ENCODE data around the gene LRP3.
"Not testable (repeated sequence)": the region's sequence is repeated elsewhere in the genome, so short reads cannot be mapped to it uniquely, and the experiment has no call there.

LRP3 gene

DNA sequence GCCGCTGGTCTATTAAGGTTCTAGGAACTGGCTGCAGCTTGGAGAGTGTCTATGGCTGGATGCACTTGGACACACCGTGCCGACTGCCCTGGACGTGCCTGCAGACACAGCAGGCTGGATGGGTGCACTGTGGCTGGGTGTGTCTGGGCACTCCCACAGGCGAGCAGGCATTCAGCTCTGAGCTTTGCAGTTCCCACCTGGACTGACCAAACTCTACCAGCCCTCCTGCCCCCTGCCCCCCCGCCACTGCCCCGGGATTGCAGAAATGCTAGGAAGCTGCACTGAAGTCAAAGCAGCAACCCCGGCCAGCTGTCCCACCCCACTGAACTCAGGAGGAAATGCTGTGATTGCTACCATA lies 7.0 kb upstream of the LRP3 start:
- no peak overlapping the region for H3K4me3 ChIP-seq (ENCODE audit: low read depth, low read length)
- no peaks in the 10 kb centered on the region for H3K27me3 ChIP-seq (ENCODE audit: control insufficient read depth, insufficient read depth, low read length)
- H3K4me2 ChIP-seq (ENCODE audit: low read length) = peak overlapping the region; percentile 42
- TF ChIP-seq, protein P1, sequence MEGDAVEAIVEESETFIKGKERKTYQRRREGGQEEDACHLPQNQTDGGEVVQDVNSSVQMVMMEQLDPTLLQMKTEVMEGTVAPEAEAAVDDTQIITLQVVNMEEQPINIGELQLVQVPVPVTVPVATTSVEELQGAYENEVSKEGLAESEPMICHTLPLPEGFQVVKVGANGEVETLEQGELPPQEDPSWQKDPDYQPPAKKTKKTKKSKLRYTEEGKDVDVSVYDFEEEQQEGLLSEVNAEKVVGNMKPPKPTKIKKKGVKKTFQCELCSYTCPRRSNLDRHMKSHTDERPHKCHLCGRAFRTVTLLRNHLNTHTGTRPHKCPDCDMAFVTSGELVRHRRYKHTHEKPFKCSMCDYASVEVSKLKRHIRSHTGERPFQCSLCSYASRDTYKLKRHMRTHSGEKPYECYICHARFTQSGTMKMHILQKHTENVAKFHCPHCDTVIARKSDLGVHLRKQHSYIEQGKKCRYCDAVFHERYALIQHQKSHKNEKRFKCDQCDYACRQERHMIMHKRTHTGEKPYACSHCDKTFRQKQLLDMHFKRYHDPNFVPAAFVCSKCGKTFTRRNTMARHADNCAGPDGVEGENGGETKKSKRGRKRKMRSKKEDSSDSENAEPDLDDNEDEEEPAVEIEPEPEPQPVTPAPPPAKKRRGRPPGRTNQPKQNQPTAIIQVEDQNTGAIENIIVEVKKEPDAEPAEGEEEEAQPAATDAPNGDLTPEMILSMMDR (IDR thresholded peaks at IDR 0.05) = no peak
- peaks cover 4% of the 10 kb centered on the region for H3K4me1 ChIP-seq
- H2AFZ ChIP-seq = no peak overlapping the region
- H3K9ac ChIP-seq = no peak overlapping the region
- no peak overlapping the region for H3K27ac ChIP-seq
- H3K9me3 ChIP-seq (ENCODE audit: control insufficient read depth, low read length) = no peaks in the 10 kb centered on the region
- no peaks in the 10 kb centered on the region for H3K79me2 ChIP-seq
- no peaks in the 10 kb centered on the region for H3K36me3 ChIP-seq (ENCODE audit: control insufficient read depth, insufficient read depth, low read length)

DNA sequence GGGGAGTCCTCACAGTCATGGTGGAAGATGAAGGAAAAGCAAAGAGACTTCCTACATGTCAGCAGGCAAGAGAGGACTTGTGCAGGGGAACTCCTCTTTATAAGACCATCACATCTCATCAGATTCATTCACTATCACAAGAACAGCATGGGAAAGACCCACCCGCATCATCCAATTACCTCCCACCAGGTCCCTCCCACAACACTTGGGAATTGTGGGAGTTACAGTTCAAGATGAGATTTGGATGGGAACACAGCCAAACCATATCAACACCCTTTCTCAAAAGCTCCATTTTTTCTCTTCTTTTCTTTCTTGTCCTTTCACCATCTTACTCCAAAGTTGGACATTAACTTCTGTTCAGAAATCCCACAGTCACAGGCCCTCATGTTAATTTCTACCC lies 4.7 kb upstream of the LRP3 start:
- Histone ChIP-seq H3K9ac (no peak overlapping the region), H2AFZ (no peak overlapping the region), H3K9me3 (ENCODE audit: control insufficient read depth, low read length) (no peaks in the 10 kb centered on the region), H3K4me1 (peaks cover 7% of the 10 kb centered on the region), H3K36me3 (ENCODE audit: control insufficient read depth, insufficient read depth, low read length) (no peaks in the 10 kb centered on the region), H3K79me2 (no peaks in the 10 kb centered on the region), H3K4me2 (ENCODE audit: low read length) (no peak overlapping the region), H3K27me3 (ENCODE audit: control insufficient read depth, insufficient read depth, low read length) (no peaks in the 10 kb centered on the region), H3K4me3 (ENCODE audit: low read depth, low read length) (no peak overlapping the region), H3K27ac (no peak overlapping the region)
- TF ChIP-seq, protein P1 (IDR thresholded peaks at IDR 0.05) = no peak

DNA sequence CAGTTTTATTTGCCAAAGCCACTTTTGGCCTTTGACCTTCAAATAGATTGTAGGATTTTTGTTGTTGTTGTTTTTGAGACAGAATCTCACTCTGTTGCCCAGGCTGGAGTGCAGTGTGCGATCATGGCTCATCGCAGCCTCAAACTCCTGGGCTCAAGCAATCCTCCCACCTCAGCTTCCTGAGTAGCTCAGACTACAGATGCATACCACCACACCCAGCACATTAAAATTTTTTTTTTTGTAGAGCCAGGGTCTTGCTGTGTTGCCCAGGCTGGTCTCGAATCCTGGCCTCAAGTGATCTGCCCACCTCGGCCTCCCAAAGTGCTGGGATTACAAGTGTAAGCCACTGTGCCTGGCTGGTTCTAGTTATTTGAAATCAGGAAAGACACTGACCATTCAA lies 3.0 kb upstream of the LRP3 start:
- H3K27me3 ChIP-seq (ENCODE audit: control insufficient read depth, insufficient read depth, low read length); H3K9ac ChIP-seq; H3K27ac ChIP-seq; H3K4me3 ChIP-seq (ENCODE audit: low read depth, low read length); H3K4me2 ChIP-seq (ENCODE audit: low read length); H2AFZ ChIP-seq; H3K79me2 ChIP-seq; H3K36me3 ChIP-seq (ENCODE audit: control insufficient read depth, insufficient read depth, low read length); H3K9me3 ChIP-seq (ENCODE audit: control insufficient read depth, low read length): not testable (repeated sequence)
- H3K4me1 ChIP-seq = peaks cover 13% of the 10 kb centered on the region

DNA sequence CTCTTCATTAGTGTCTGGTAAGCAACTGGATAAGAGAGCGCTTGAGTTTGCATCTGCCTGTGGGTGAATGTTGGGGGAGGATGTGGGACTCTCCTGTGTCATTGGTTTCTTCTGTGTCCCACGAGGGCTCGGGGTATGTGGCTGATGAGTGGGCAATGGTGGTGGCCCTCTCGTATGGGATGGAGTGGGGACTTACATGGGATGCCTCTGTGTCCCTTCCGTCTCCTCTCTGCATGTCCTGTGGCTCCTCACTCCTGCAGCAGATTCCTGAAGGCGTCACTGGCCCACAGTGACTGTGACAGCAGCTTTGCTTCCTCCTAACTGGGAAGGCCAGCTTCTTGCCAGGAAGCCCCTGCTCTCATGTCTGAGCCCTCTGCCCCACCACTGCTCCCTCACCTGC lies 2.6 kb upstream of the LRP3 start:
- no peaks in the 10 kb centered on the region for H3K27me3 ChIP-seq (ENCODE audit: control insufficient read depth, insufficient read depth, low read length)
- H3K27ac ChIP-seq = no peak overlapping the region
- H3K9ac ChIP-seq = no peak overlapping the region
- no peaks in the 10 kb centered on the region for H3K9me3 ChIP-seq (ENCODE audit: control insufficient read depth, low read length)
- H3K4me3 ChIP-seq (ENCODE audit: low read depth, low read length) = no peak overlapping the region
- H3K36me3 ChIP-seq (ENCODE audit: control insufficient read depth, insufficient read depth, low read length) = no peaks in the 10 kb centered on the region
- no peak overlapping the region for H3K4me2 ChIP-seq (ENCODE audit: low read length)
- TF ChIP-seq, protein P1 (IDR thresholded peaks at IDR 0.05) = no peak
- no peak overlapping the region for H2AFZ ChIP-seq
- H3K79me2 ChIP-seq = peaks cover 2% of the 10 kb centered on the region
- peaks cover 13% of the 10 kb centered on the region for H3K4me1 ChIP-seq

DNA sequence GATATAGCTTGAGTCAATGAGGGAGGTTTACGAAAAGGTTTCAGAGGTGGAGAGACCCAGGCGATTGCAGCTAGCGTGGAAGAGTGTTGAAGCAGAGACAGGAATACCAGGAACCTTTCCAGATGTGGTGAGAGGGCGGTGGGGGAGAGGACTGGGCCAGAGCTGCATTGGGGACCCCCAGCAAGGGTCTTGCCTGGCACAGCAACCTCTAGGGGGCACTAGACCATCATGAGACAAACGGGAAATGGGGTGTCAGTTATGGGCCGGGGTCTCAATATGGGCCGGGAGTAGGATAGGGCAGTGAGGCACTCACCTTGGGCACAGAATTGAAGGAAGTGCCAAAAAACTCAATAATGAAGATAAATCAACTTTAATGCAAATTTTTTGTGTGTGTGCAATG lies 2.1 kb upstream of the LRP3 start:
- peaks cover 9% of the 10 kb centered on the region for H3K4me1 ChIP-seq
- no peaks in the 10 kb centered on the region for H3K27me3 ChIP-seq (ENCODE audit: control insufficient read depth, insufficient read depth, low read length)
- peaks cover 5% of the 10 kb centered on the region for H3K79me2 ChIP-seq
- no peak overlapping the region for H2AFZ ChIP-seq
- H3K4me2 ChIP-seq (ENCODE audit: low read length) = no peak overlapping the region
- no peak overlapping the region for H3K27ac ChIP-seq
- TF ChIP-seq, protein P1 (IDR thresholded peaks at IDR 0.05) = no peak
- no peak overlapping the region for H3K9ac ChIP-seq
- H3K4me3 ChIP-seq (ENCODE audit: low read depth, low read length) = no peak overlapping the region
- H3K36me3 ChIP-seq (ENCODE audit: control insufficient read depth, insufficient read depth, low read length) = peaks cover 2% of the 10 kb centered on the region
- H3K9me3 ChIP-seq (ENCODE audit: control insufficient read depth, low read length) = no peaks in the 10 kb centered on the region
